ENCODE results near the gene PDXK.

DNA sequence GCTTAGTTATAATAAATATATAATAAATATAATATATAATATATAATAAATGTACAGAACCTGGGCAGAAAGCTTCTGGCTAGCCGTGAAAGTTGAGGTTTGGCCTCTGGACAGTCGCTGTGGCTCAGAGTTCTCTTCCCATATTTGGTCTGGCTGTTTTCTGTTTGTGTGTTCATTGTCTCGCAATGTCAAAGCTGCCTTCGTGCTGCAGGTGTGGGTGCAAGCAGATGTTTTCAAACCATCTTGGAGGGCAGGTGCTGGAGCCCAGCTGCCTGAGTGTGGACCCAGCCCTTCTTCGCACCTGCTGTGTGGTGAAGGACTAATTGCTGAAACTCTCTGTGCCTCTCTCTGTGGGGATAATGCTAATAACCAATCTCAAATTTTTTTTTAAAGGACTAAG, 60.7 kb downstream of the PDXK start:
- TF ChIP-seq, protein P1, sequence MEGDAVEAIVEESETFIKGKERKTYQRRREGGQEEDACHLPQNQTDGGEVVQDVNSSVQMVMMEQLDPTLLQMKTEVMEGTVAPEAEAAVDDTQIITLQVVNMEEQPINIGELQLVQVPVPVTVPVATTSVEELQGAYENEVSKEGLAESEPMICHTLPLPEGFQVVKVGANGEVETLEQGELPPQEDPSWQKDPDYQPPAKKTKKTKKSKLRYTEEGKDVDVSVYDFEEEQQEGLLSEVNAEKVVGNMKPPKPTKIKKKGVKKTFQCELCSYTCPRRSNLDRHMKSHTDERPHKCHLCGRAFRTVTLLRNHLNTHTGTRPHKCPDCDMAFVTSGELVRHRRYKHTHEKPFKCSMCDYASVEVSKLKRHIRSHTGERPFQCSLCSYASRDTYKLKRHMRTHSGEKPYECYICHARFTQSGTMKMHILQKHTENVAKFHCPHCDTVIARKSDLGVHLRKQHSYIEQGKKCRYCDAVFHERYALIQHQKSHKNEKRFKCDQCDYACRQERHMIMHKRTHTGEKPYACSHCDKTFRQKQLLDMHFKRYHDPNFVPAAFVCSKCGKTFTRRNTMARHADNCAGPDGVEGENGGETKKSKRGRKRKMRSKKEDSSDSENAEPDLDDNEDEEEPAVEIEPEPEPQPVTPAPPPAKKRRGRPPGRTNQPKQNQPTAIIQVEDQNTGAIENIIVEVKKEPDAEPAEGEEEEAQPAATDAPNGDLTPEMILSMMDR (IDR thresholded peaks at IDR 0.05): no peak
- TF ChIP-seq POLR2A (IDR thresholded peaks at IDR 0.05): no peak
